ENCODE results near the gene NT5C2.
"Not testable (repeated sequence)": the region's sequence is repeated elsewhere in the genome, so short reads cannot be mapped to it uniquely, and the experiment has no call there.

- TF ChIP-seq CTCF (optimal IDR thresholded peaks at IDR 0.05 in 1 of 3, IDR thresholded peaks at IDR 0.05 in 1 of 3, conservative IDR thresholded peaks at IDR 0.05 in 1 of 3; ENCODE audit: extremely low read depth in 1 of 3, insufficient read depth in 2 of 3, low read length in 3 of 3); EZH2 (IDR thresholded peaks at IDR 0.05; ENCODE audit: low read length): not testable (repeated sequence)
These were observed 29.2 kb downstream of the NT5C2 start for GRCh38 chr10:103163766-103164403.

Measured in keratinocyte (primary cell).